ENCODE data around the gene TM4SF20.
"Not testable (repeated sequence)": the region's sequence is repeated elsewhere in the genome, so short reads cannot be mapped to it uniquely, and the experiment has no call there.

The TM4SF20 gene

GRCh38 chr2:227398684-227399670 is 19.9 kb upstream of the TM4SF20 start:
- no peak for DNase-seq

GRCh38 chr2:227397562-227397961 is 18.5 kb upstream of the TM4SF20 start:
- no peak for DNase-seq

- no peak for DNase-seq
Observed at GRCh38 chr2:227395556-227395955, 16.4 kb upstream of the TM4SF20 start.

GRCh38 chr2:227394401-227394800 is 15.3 kb upstream of the TM4SF20 start:
- DNase-seq = no peak

GRCh38 chr2:227390468-227391256 is 11.6 kb upstream of the TM4SF20 start:
- DNase-seq = no peak

- no peak for DNase-seq
Observed at GRCh38 chr2:227389661-227390060, 10.6 kb upstream of the TM4SF20 start.

- no peak for DNase-seq
Observed at GRCh38 chr2:227389231-227389630, 10.1 kb upstream of the TM4SF20 start.

- DNase-seq = no peak
Observed at GRCh38 chr2:227388537-227389011, 9.5 kb upstream of the TM4SF20 start.

GRCh38 chr2:227387583-227387982 is 8.5 kb upstream of the TM4SF20 start, which contains the start of gene SCYGR1:
Gene SCYGR1 (minus strand): TSS chr2:227387949. CDS start chr2:227387949, 0 bp downstream.
- DNase-seq = not testable (repeated sequence)

GRCh38 chr2:227386630-227387029 is 7.5 kb upstream of the TM4SF20 start:
- no peak for DNase-seq

GRCh38 chr2:227383686-227384085 is 4.6 kb upstream of the TM4SF20 start:
- no peak for DNase-seq

- not testable (repeated sequence) for DNase-seq
Observed at GRCh38 chr2:227382241-227382835, 3.2 kb upstream of the TM4SF20 start.

- no peak for DNase-seq
Observed at GRCh38 chr2:227378371-227378782, 729 bp downstream of the TM4SF20 start.

- DNase-seq = no peak
Observed at GRCh38 chr2:227377467-227378351, 1.4 kb downstream of the TM4SF20 start.

GRCh38 chr2:227376656-227377396 is 2.3 kb downstream of the TM4SF20 start:
- DNase-seq = no peak

GRCh38 chr2:227374158-227374557 is 4.9 kb downstream of the TM4SF20 start:
- DNase-seq = no peak

GRCh38 chr2:227373389-227373788 is 5.7 kb downstream of the TM4SF20 start:
- no peak for DNase-seq

GRCh38 chr2:227370791-227371312 is 8.3 kb downstream of the TM4SF20 start:
- DNase-seq = no peak

- no peak for DNase-seq
Observed at GRCh38 chr2:227370092-227370491, 9.0 kb downstream of the TM4SF20 start.

GRCh38 chr2:227368574-227368973 is 10.5 kb downstream of the TM4SF20 start:
- DNase-seq = no peak

GRCh38 chr2:227367427-227367795 is 11.7 kb downstream of the TM4SF20 start:
- DNase-seq = no peak

All from activated T-cell treated with anti-CD3 and anti-CD28 coated beads for 4 hours (primary cell).